GM19025 (cell line): Measurements from ENCODE around the gene NLGN4X.
"Not testable (repeated sequence)": the region's sequence is repeated elsewhere in the genome, so short reads cannot be mapped to it uniquely, and the experiment has no call there.

Experiments used
- ATAC-seq: cut with Tn5 transposase; IDR thresholded peaks from one replicate; pipeline ENCODE4 v1.9.1; 2021; ENCODE audit warnings: mild to moderate bottlenecking, low read depth, moderate library complexity; ENCODE audit not compliant: unreplicated experiment

NLGN4X gene

GRCh38 chrX:6019076-6019475 is 209.6 kb downstream of the NLGN4X start:
- no peak for ATAC-seq

- no peak for ATAC-seq
Measured at GRCh38 chrX:6015423-6015822, 213.2 kb downstream of the NLGN4X start.

- ATAC-seq = no peak
Measured at GRCh38 chrX:6012357-6012756, 216.3 kb downstream of the NLGN4X start.

- ATAC-seq = no peak
Measured at GRCh38 chrX:6005856-6006255, 222.8 kb downstream of the NLGN4X start.

- ATAC-seq = no peak
Measured at GRCh38 chrX:6004529-6004928, 224.1 kb downstream of the NLGN4X start.

GRCh38 chrX:6002056-6002455 is 226.6 kb downstream of the NLGN4X start:
- ATAC-seq = no peak

GRCh38 chrX:5998901-5999300 is 229.8 kb downstream of the NLGN4X start:
- no peak for ATAC-seq

GRCh38 chrX:5998456-5998855 is 230.2 kb downstream of the NLGN4X start:
- ATAC-seq = no peak

- no peak for ATAC-seq
Measured at GRCh38 chrX:5991393-5991792, 237.3 kb downstream of the NLGN4X start.

- ATAC-seq = no peak
Measured at GRCh38 chrX:5979338-5979737, 249.3 kb downstream of the NLGN4X start.

- no peak for ATAC-seq
Measured at GRCh38 chrX:5976332-5976731, 252.3 kb downstream of the NLGN4X start.

- no peak for ATAC-seq
Measured at GRCh38 chrX:5971300-5971699, 257.4 kb downstream of the NLGN4X start.

- ATAC-seq = no peak
Measured at GRCh38 chrX:5965406-5965805, 263.3 kb downstream of the NLGN4X start.

- no peak for ATAC-seq
Measured at GRCh38 chrX:5959286-5959685, 269.4 kb downstream of the NLGN4X start.

GRCh38 chrX:5958523-5958922 is 270.1 kb downstream of the NLGN4X start:
- no peak for ATAC-seq

GRCh38 chrX:5957506-5957905 is 271.2 kb downstream of the NLGN4X start:
- no peak for ATAC-seq

GRCh38 chrX:5936438-5936837 is 292.2 kb downstream of the NLGN4X start:
- no peak for ATAC-seq

GRCh38 chrX:5928224-5928623 is 300.4 kb downstream of the NLGN4X start:
- ATAC-seq = no peak

GRCh38 chrX:5916945-5917344 is 311.7 kb downstream of the NLGN4X start:
- ATAC-seq = no peak

GRCh38 chrX:5915783-5916182 is 312.9 kb downstream of the NLGN4X start:
- ATAC-seq = no peak

GRCh38 chrX:5907207-5907606 is 321.5 kb downstream of the NLGN4X start:
- no peak for ATAC-seq

- not testable (repeated sequence) for ATAC-seq
Measured at GRCh38 chrX:5903586-5904190, 325.0 kb downstream of the NLGN4X start.

- no peak for ATAC-seq
Measured at GRCh38 chrX:5898463-5898862, 330.2 kb downstream of the NLGN4X start.
